Thoracic aorta (tissue), 2 donors: ENCODE results near the gene BRAT1. TPM values are rescaled to one million over a fixed set of nuclear protein-coding genes. Genes with fewer than 3 reads are reported as not detected.

Experiments used
- ATAC-seq: fragments of 150-250 bp; one replicate; pipeline ENCODE4 v1.8.0; 2017; ENCODE audit warnings: low read depth; ENCODE audit not compliant: insufficient number of reproducible peaks, low FRiP score
- DNase-seq: peaks from one replicate; pipeline ENCODE4 v3.0.0-alpha.2; 2020; ENCODE audit warnings: low spot score
- H3K27ac ChIP-seq, 2 donors: fragments of 200-600 bp; sonication (generic); 1 replicate in 1 of 2; 2 replicates in 1 of 2; pipeline ENCODE4 v1.5.1; 2016; ENCODE audit warnings: mild to moderate bottlenecking in 2 of 2, moderate library complexity in 2 of 2
- H3K27me3 ChIP-seq: fragments of 200-600 bp; sonication (generic); replicated peaks from 2 replicates; pipeline ENCODE4 v1.6.0; 2016; ENCODE audit warnings: mild to moderate bottlenecking; ENCODE audit not compliant: insufficient read depth
- H3K36me3 ChIP-seq: fragments of 200-600 bp; sonication (generic); one replicate; pipeline ENCODE4 v1.5.1; 2016
- H3K4me1 ChIP-seq, 2 donors: fragments of 200-600 bp; sonication (generic); 1 replicate in 1 of 2; 2 replicates in 1 of 2; pipeline versions ENCODE4 v1.5.1 to v1.6.0; 2016; ENCODE audit warnings: low read depth in 2 of 2, mild to moderate bottlenecking in 1 of 2; ENCODE audit not compliant: control insufficient read depth in 1 of 2
- H3K4me3 ChIP-seq: fragments of 200-600 bp; sonication (generic); 2 replicates; pipeline ENCODE4 v1.5.1; 2016; ENCODE audit warnings: mild to moderate bottlenecking
- H3K9me3 ChIP-seq: fragments of 200-600 bp; sonication (generic); 2 replicates; pipeline ENCODE4 v1.5.1; 2016
- total RNA-seq, 2 donors: library from RNA; depleted of rRNA; stranded (reverse); fragments of >200 nt; gene quantifications; one replicate each; pipeline versions ENCODE4 v1.1.0 to v1.2.3, GENCODE V29; 2016
- TF ChIP-seq, protein P1 (sequence below): fragments of 200-600 bp; sonication (generic); IDR thresholded peaks from one replicate; pipeline ENCODE4 v1.5.1; 2019; ENCODE audit warnings: antibody characterized with exemption

BRAT1 gene
- total RNA-seq, 2 donors from 2014 or later: 28.8 to 43.6 TPM

DNA sequence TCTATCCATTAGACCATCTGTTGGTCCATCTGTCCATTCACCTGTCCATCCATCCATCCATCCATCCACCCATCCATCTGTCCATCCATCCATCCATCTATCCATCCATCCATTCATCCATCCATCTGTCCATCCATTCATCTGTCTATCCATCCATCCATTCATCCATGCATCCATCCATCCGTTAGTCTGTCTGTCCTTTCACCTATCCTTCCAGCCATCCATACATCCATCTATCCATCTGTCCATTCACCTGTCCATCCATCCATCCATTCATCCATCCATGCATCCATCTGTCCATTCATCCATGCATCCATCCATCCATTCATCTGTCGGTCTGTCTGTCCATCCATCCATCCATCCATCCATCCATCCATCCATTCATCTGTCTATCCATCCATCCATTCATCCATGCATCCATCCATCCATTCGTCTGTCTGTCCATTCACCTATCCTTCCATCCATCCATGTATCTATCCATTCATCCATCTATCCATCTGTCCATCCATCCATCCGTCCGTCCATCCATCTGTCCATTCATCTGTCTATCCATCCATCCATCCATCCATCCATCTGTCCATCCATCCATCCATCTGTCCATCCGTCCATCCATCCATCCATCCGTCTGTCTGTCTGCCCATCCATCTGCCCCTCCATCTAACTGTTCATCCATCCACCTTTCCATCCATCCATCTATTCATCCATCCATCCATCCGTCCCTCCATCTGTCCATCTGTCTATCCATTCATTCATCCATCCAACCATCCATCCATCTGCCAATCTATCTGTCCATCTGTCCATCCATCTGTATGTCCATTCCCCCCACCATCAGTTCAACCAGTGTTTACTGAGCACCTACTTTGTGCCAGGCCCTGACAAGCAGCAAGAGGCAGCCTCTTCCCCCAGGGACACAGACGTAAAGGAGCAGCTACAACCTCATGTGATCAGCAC is 40.6 kb downstream of the BRAT1 start:
- DNase-seq: no peak
- H3K27ac ChIP-seq: no peak overlapping the region
- no peak overlapping the region for H3K4me3 ChIP-seq

DNA sequence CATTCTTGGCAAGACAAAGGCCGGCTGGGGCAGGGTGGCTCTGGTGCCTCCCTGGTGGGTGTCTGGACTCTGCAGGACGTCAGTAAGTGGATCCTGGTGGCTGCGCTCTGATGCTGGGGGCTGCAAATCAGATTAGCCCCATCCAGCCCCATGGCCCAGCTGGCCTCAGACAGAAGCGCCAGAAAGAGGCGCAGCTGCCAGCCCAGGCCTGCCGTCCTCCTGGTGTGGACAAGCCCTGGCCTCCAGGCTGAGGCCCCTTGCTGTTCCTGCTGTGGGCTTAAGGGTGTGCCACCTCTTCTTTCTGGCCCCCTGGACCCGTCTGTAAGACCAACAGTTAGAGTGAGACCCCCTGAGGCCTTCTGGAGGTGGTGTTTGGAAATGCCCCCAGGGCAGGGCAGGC is 41.6 kb downstream of the BRAT1 start:
- Histone ChIP-seq H3K36me3 (no peaks in the 10 kb centered on the region), H3K4me1 (peaks cover 0 to 9% of the 10 kb centered on the region in 2 donors), H3K9me3 (no peaks in the 10 kb centered on the region), H3K4me3 (no peak overlapping the region), H3K27me3 (no peaks in the 10 kb centered on the region), H3K27ac (no peak overlapping the region)
- TF ChIP-seq, protein P1, sequence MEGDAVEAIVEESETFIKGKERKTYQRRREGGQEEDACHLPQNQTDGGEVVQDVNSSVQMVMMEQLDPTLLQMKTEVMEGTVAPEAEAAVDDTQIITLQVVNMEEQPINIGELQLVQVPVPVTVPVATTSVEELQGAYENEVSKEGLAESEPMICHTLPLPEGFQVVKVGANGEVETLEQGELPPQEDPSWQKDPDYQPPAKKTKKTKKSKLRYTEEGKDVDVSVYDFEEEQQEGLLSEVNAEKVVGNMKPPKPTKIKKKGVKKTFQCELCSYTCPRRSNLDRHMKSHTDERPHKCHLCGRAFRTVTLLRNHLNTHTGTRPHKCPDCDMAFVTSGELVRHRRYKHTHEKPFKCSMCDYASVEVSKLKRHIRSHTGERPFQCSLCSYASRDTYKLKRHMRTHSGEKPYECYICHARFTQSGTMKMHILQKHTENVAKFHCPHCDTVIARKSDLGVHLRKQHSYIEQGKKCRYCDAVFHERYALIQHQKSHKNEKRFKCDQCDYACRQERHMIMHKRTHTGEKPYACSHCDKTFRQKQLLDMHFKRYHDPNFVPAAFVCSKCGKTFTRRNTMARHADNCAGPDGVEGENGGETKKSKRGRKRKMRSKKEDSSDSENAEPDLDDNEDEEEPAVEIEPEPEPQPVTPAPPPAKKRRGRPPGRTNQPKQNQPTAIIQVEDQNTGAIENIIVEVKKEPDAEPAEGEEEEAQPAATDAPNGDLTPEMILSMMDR: no peak
- ATAC-seq (no peak), DNase-seq (no peak)

More for the DNA sequence above, 40.6 kb downstream of the BRAT1 start:
- TF ChIP-seq, protein P1: no peak
- Histone ChIP-seq H3K4me1 (peaks cover 5 to 9% of the 10 kb centered on the region in 2 donors), H3K27me3 (no peaks in the 10 kb centered on the region), H3K9me3 (no peaks in the 10 kb centered on the region), H3K36me3 (no peaks in the 10 kb centered on the region)
- ATAC-seq: no peak

DNA sequence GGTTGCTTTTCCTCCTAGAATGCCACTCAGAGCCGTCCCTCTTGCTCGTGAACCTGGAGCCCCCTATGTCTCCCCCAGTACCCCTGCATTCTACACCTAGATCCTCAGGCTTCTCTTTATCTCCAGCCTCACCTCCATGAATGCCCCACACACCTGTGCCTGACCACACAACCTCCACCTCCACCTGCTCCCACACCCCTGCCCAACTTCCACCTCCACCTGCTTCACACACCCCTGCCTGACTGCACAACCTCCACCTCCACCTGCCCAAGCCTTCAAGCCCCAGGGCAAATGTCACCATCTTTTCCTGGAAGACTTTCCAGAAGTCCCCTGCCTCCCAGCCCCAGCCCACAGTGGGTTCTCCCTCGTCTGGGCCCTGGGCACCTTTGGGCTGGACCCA is 42.6 kb downstream of the BRAT1 start:
- TF ChIP-seq, protein P1: no peak
- no peaks in the 10 kb centered on the region for H3K9me3 ChIP-seq
- ATAC-seq: no peak

DNA sequence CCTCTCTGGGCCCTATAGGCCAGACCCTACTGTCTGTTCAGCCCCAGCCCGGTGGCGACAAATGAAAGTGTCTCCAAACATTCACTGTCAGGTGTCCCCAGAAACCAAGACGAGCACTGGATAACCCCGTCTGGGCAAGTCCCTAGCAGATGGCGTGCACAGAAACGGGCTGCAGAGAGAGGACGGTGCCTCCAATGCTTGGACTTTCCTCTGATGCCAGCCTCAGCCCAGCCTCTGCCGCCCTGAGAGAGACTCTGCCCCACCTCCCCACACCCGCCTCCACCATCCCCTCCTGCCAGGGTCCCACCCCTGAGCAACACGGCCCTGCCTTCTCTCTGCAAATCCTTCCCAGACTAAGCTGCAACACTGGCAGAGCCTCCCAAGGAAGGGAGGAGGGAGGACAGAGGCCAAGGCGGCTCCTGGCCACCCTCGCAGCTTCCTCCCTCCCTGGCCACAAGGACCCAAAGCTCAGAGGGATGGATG is 43.1 kb downstream of the BRAT1 start:
- TF ChIP-seq, protein P1: no peak
- ATAC-seq (no peak), DNase-seq (no peak)
- H3K9me3 ChIP-seq: no peaks in the 10 kb centered on the region
- H3K4me1 ChIP-seq: peaks cover 6 to 9% of the 10 kb centered on the region in 2 donors
- no peaks in the 10 kb centered on the region for H3K27me3 ChIP-seq
- H3K36me3 ChIP-seq: no peaks in the 10 kb centered on the region
- no peak overlapping the region for H3K4me3 ChIP-seq
- H3K27ac ChIP-seq: no peak overlapping the region

More for the DNA sequence above, 42.6 kb downstream of the BRAT1 start:
- H3K27me3 ChIP-seq: no peaks in the 10 kb centered on the region
- peaks cover 6 to 9% of the 10 kb centered on the region in 2 donors for H3K4me1 ChIP-seq
- H3K4me3 ChIP-seq: no peak overlapping the region
- DNase-seq: no peak
- H3K36me3 ChIP-seq: no peaks in the 10 kb centered on the region
- no peak overlapping the region for H3K27ac ChIP-seq

DNA sequence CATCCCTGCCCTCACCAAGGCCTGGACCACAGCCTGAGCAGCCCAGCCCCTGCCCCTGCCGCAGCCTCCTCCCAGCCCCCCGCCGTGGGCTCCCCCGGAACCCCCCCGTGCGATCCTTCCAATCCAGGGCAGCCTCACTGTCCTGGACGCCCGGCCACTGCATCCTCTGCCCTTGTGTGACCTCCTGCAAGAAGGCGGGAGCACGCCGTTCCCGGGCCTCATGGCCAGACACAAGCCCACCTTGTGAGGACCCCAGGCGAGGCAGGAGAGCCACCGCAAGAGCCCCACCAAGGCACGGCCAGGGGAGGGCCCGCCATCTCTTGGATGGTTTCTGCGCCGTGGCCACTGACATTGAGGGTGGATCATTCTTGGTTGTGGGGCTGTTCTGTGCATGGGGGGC is 43.6 kb downstream of the BRAT1 start:
- no peaks in the 10 kb centered on the region for H3K27me3 ChIP-seq
- H3K4me3 ChIP-seq: no peak overlapping the region
- ATAC-seq (no peak), DNase-seq (no peak)
- H3K27ac ChIP-seq: peak overlapping the region in 1 of 2 donors; percentile 35
- no peaks in the 10 kb centered on the region for H3K36me3 ChIP-seq
- TF ChIP-seq, protein P1: no peak
- peaks cover 6 to 9% of the 10 kb centered on the region in 2 donors for H3K4me1 ChIP-seq
- H3K9me3 ChIP-seq: no peaks in the 10 kb centered on the region
